HL-60 (cell line): ENCODE measurements around the gene YIPF5.

Experiments
- CTCF ChIP-seq: IDR thresholded peaks from one replicate; pipeline ENCODE4 v1.5.1; 2011; ENCODE audit warnings: low read length, control low read depth, inconsistent platforms; ENCODE audit not compliant: insufficient read depth
- GABPA ChIP-seq: IDR thresholded peaks from 2 replicates; pipeline ENCODE4 v1.6.1; 2012; ENCODE audit warnings: low read depth
- POLR2AphosphoS5 ChIP-seq: IDR thresholded peaks from 2 replicates; pipeline ENCODE4 v1.6.1; 2012; ENCODE audit warnings: low read depth
- REST ChIP-seq: IDR thresholded peaks from 2 replicates; pipeline ENCODE4 v1.6.1; 2012; ENCODE audit warnings: low read depth; ENCODE audit not compliant: insufficient replicate concordance
- SPI1 ChIP-seq: IDR thresholded peaks from 2 replicates; pipeline ENCODE4 v1.6.1; 2012; ENCODE audit warnings: low read depth, mild to moderate bottlenecking, borderline replicate concordance

GRCh38 chr5:144114571-144114970 is 55.9 kb downstream of the YIPF5 start:
- TF ChIP-seq CTCF (no peak), POLR2AphosphoS5 (no peak), REST (no peak), GABPA (no peak), SPI1 (no peak)
